Ovary (tissue), 3 donors: Measurements from ENCODE around the gene ABHD11.

ENCODE experiments used
- EP300 ChIP-seq: sonication (generic); formaldehyde crosslinking; IDR thresholded peaks from one replicate; pipeline ENCODE4 v1.6.1; 2017; ENCODE audit warnings: antibody characterized with exemption
- POLR2A ChIP-seq: fragments of 450-650 bp; IDR thresholded peaks from one replicate; pipeline ENCODE4 v1.6.1; 2017; ENCODE audit warnings: antibody characterized with exemption, mild to moderate bottlenecking, moderate library complexity
- TF ChIP-seq, protein P1 (sequence below), 3 donors: fragments of 450-650 bp in 2 of 3; fragments of 200-600 bp in 1 of 3; IDR thresholded peaks; one replicate each; pipeline versions ENCODE4 v1.5.1 to v1.8.0; 2016 to 2022; ENCODE audit warnings: antibody characterized with exemption in 3 of 3, mild to moderate bottlenecking in 1 of 3
- donor health status: DM: no; HTN: no; CAD: no.

DNA sequence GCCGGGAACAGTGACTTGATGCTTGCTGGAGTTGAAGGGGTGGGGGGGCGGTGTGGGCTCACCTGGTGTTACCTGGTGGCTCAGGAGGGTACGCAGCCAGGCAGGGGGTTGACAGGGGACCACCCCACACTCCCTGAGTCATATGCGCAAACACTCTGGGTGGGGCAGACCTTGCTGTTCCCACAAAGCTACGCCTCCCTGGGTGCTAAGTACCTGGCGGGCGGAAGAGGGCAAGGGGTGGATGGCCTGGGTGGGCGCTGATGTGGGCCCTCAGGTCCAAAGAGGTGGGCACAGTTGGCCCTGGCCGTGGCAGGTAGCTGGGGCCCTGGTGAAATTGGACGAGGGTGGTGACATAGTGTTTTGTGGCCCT lies 33.1 kb downstream of the ABHD11 start:
- TF ChIP-seq EP300 = no peak
- TF ChIP-seq, protein P1, sequence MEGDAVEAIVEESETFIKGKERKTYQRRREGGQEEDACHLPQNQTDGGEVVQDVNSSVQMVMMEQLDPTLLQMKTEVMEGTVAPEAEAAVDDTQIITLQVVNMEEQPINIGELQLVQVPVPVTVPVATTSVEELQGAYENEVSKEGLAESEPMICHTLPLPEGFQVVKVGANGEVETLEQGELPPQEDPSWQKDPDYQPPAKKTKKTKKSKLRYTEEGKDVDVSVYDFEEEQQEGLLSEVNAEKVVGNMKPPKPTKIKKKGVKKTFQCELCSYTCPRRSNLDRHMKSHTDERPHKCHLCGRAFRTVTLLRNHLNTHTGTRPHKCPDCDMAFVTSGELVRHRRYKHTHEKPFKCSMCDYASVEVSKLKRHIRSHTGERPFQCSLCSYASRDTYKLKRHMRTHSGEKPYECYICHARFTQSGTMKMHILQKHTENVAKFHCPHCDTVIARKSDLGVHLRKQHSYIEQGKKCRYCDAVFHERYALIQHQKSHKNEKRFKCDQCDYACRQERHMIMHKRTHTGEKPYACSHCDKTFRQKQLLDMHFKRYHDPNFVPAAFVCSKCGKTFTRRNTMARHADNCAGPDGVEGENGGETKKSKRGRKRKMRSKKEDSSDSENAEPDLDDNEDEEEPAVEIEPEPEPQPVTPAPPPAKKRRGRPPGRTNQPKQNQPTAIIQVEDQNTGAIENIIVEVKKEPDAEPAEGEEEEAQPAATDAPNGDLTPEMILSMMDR (IDR thresholded peaks at IDR 0.05) = no peak
- TF ChIP-seq POLR2A = no peak
